IMR-90 (cell line): ENCODE data around the gene NT5C. TPM values are rescaled to one million over a fixed set of nuclear protein-coding genes. Genes with fewer than 3 reads are reported as not detected.

Experiments
- ATAC-seq: fragments of 200-7000 bp; cut with Tn5 transposase; 2 replicates; pipeline ENCODE4 v1.9.1; 2020; ENCODE audit warnings: low read depth, mild to moderate bottlenecking, moderate library complexity
- BruUV-seq: library from RNA; stranded (reverse); fragments of 400-500 nt; replicated peaks from 2 replicates; lab custom pipeline; 2021; lab: Mats Ljungman, UMichigan
- CTCF ChIA-PET: fragments of 300-600 bp; formaldehyde crosslinking; extraction: SDS; loops from one replicate; lab custom pipeline; 2021; ENCODE audit warnings: antibody characterized with exemption; lab: Yijun Ruan, JAX
- POLR2A ChIA-PET: fragments of 300-600 bp; sonication (Branson Sonifier 250); formaldehyde crosslinking; loops from one replicate; lab custom pipeline; 2022; ENCODE audit warnings: antibody characterized with exemption; ENCODE audit not compliant: unreplicated experiment; lab: Charles Lee
- DNase-seq: peaks from one replicate; pipeline ENCODE4 v3.0.0; 2013
- H2AFZ ChIP-seq: replicated peaks from 2 replicates; pipeline ENCODE3; 2013; ENCODE audit warnings: low read length, mild to moderate bottlenecking; ENCODE audit not compliant: poor library complexity
- H2AK5ac ChIP-seq: 2 replicates; pipeline ENCODE4 v1.6.1; 2013; ENCODE audit warnings: low read depth, low read length, inconsistent platforms
- H2AK9ac ChIP-seq: replicated peaks from 2 replicates; pipeline ENCODE3; 2013; ENCODE audit warnings: mild to moderate bottlenecking, low read depth, low read length, moderate library complexity; ENCODE audit not compliant: poor library complexity
- H2BK120ac ChIP-seq: 2 replicates; pipeline ENCODE4 v1.6.1; 2013; ENCODE audit warnings: low read depth, low read length, inconsistent platforms
- H2BK15ac ChIP-seq: 3 replicates; pipeline ENCODE4 v1.6.1; 2013; ENCODE audit warnings: low read depth, low read length, inconsistent platforms
- H2BK20ac ChIP-seq: 2 replicates; pipeline ENCODE4 v1.6.1; 2013; ENCODE audit warnings: low read depth, mild to moderate bottlenecking, inconsistent platforms, low read length, moderate library complexity
- H2BK5ac ChIP-seq: 2 replicates; pipeline ENCODE4 v1.6.1; 2013; ENCODE audit warnings: mild to moderate bottlenecking, low read depth, low read length, inconsistent platforms; ENCODE audit not compliant: poor library complexity, severe bottlenecking
- H3K14ac ChIP-seq: replicated peaks from 2 replicates; pipeline ENCODE4 v1.6.1; 2013; ENCODE audit warnings: low read depth, low read length, inconsistent platforms
- H3K18ac ChIP-seq: 2 replicates; pipeline ENCODE4 v1.6.1; 2013; ENCODE audit warnings: low read depth, low read length, control low read depth
- H3K23ac ChIP-seq: 2 replicates; pipeline ENCODE4 v1.6.1; 2013; ENCODE audit warnings: low read depth, low read length, inconsistent platforms
- H3K27ac ChIP-seq: 2 replicates; pipeline ENCODE4 v1.5.1; 2013; ENCODE audit warnings: mild to moderate bottlenecking, control low read depth, low read length; ENCODE audit not compliant: insufficient read depth
- H3K27me3 ChIP-seq: 2 replicates; pipeline ENCODE4 v1.6.1; 2013; ENCODE audit warnings: low read length; ENCODE audit not compliant: control insufficient read depth, insufficient read depth
- H3K36me3 ChIP-seq: 2 replicates; pipeline ENCODE4 v1.6.1; 2013; ENCODE audit warnings: low read length, mixed read lengths; ENCODE audit not compliant: control insufficient read depth, insufficient read depth
- H3K4ac ChIP-seq: 2 replicates; pipeline ENCODE4 v1.6.1; 2013; ENCODE audit warnings: low read depth, low read length, inconsistent platforms
- H3K4me1 ChIP-seq: 2 replicates; pipeline ENCODE4 v1.6.1; 2013; ENCODE audit warnings: low read length, mixed read lengths; ENCODE audit not compliant: control insufficient read depth, insufficient read depth
- H3K4me2 ChIP-seq: 2 replicates; pipeline ENCODE4 v1.6.1; 2013; ENCODE audit warnings: low read depth, mild to moderate bottlenecking, control low read depth, low read length, moderate library complexity
- H3K4me3 ChIP-seq: 2 replicates; pipeline ENCODE4 v1.5.1; 2013; ENCODE audit warnings: low read depth, mild to moderate bottlenecking, control low read depth, low read length, moderate library complexity; ENCODE audit not compliant: insufficient read depth
- H3K56ac ChIP-seq: 2 replicates; pipeline ENCODE4 v1.6.1; 2013; ENCODE audit warnings: low read length, inconsistent platforms; ENCODE audit not compliant: insufficient read depth; ENCODE audit errors: extremely low read depth
- H3K79me1 ChIP-seq, 2 experiments: 2 replicates each; pipeline ENCODE4 v1.6.1; 2013; ENCODE audit warnings: low read length in 2 of 2, inconsistent platforms in 1 of 2, low read depth in 1 of 2
- H3K9ac ChIP-seq: 2 replicates; pipeline ENCODE4 v1.6.1; 2013; ENCODE audit warnings: low read depth, low read length, control low read depth
- H3K9me1 ChIP-seq: 2 replicates; pipeline ENCODE4 v1.6.1; 2013; ENCODE audit warnings: low read length, inconsistent platforms; ENCODE audit not compliant: insufficient read depth
- H3K9me3 ChIP-seq: 2 replicates; pipeline ENCODE4 v1.6.1; 2013; ENCODE audit warnings: low read length; ENCODE audit not compliant: control insufficient read depth, insufficient read depth
- H4K20me1 ChIP-seq: 2 replicates; pipeline ENCODE4 v1.6.1; 2013; ENCODE audit warnings: low read length, inconsistent platforms; ENCODE audit not compliant: insufficient read depth
- H4K5ac ChIP-seq: 2 replicates; pipeline ENCODE4 v1.6.1; 2013; ENCODE audit warnings: mild to moderate bottlenecking, low read depth, low read length, control low read depth
- H4K8ac ChIP-seq, 2 experiments: 2 replicates each; pipeline ENCODE4 v1.6.1; 2013; ENCODE audit warnings: low read depth in 2 of 2, low read length in 2 of 2, control low read depth in 1 of 2, inconsistent platforms in 1 of 2
- H4K91ac ChIP-seq: 2 replicates; pipeline ENCODE4 v1.6.1; 2013; ENCODE audit warnings: low read depth, low read length, inconsistent platforms; ENCODE audit not compliant: insufficient read depth
- BHLHE40 ChIP-seq: fragments of 150-350 bp; IDR thresholded peaks from 2 replicates; pipeline ENCODE4 v1.6.1; 2016; ENCODE audit warnings: mild to moderate bottlenecking, low read depth, low read length
- CEBPB ChIP-seq: IDR thresholded peaks from 2 replicates; pipeline ENCODE4 v1.6.1; 2012; ENCODE audit warnings: low read depth, low read length, improper control_type of control experiment
- CHD1 ChIP-seq: IDR thresholded peaks from 2 replicates; pipeline ENCODE4 v1.6.1; 2012; ENCODE audit warnings: low read depth, low read length, improper control_type of control experiment
- CTCF ChIP-seq: conservative IDR thresholded peaks from 2 replicates; pipeline ENCODE4 v1.5.1; 2012; ENCODE audit warnings: mild to moderate bottlenecking, low read depth, low read length, improper control_type of control experiment
- MAZ ChIP-seq: IDR thresholded peaks from 2 replicates; pipeline ENCODE4 v1.6.1; 2012; ENCODE audit warnings: low read depth, mild to moderate bottlenecking, low read length, improper control_type of control experiment, moderate library complexity, borderline replicate concordance
- MXI1 ChIP-seq: IDR thresholded peaks from 2 replicates; pipeline ENCODE4 v1.6.1; 2012; ENCODE audit warnings: low read depth, mild to moderate bottlenecking, low read length, moderate library complexity, borderline replicate concordance
- NFE2L2 ChIP-seq: fragments of 150-350 bp; IDR thresholded peaks from 2 replicates; pipeline ENCODE4 v1.6.1; 2016; ENCODE audit warnings: low read depth, mild to moderate bottlenecking, low read length
- POLR2A ChIP-seq: IDR thresholded peaks from 2 replicates; pipeline ENCODE4 v1.6.1; 2012; ENCODE audit warnings: mild to moderate bottlenecking, low read depth, low read length
- RAD21 ChIP-seq: IDR thresholded peaks from 2 replicates; pipeline ENCODE4 v1.6.1; 2012; ENCODE audit warnings: low read length, improper control_type of control experiment
- RCOR1 ChIP-seq: IDR thresholded peaks from 2 replicates; pipeline ENCODE4 v1.6.1; 2012; ENCODE audit warnings: mild to moderate bottlenecking, low read length, improper control_type of control experiment; ENCODE audit not compliant: insufficient replicate concordance
- RFX5 ChIP-seq: IDR thresholded peaks from 2 replicates; pipeline ENCODE4 v1.8.0; 2012; ENCODE audit warnings: low read depth, mild to moderate bottlenecking, low read length, moderate library complexity
- SMC3 ChIP-seq: fragments of 150-350 bp; IDR thresholded peaks from 2 replicates; pipeline ENCODE4 v1.6.1; 2016; ENCODE audit warnings: low read depth, mild to moderate bottlenecking, antibody characterized with exemption, low read length, moderate library complexity
- WGBS, 2 experiments: methylation state at CpG; one replicate each; pipeline versions ENCODE4 v1.1.5 to v1.1.7; 2013; ENCODE audit warnings: missing lambda C conversion rate in 2 of 2; ENCODE audit not compliant: insufficient read length in 1 of 2; ENCODE audit errors: extremely low coverage in 2 of 2; 5-methylcytosine and 5-hydroxymethylcytosine counted together
- dilution Hi-C: fragments of 300-500 bp; cut with HindIII; formaldehyde crosslinking; loops from one replicate; pipeline ENCODE4 v1.14.3; 2018; ENCODE audit warnings: low sequenced_read_pairs; ENCODE audit not compliant: unreplicated experiment
- in situ Hi-C: fragments of 300-500 bp; cut with MboI; formaldehyde crosslinking; loops from 3 replicates; pipeline ENCODE4 v1.14.3; 2019; ENCODE audit warnings: low sequenced_read_pairs, inconsistent platforms, mixed read lengths
- intact Hi-C: fragments of 100-400 bp; cut with micrococcal nuclease; formaldehyde crosslinking; loops from 2 replicates; pipeline ENCODE4 v1.10.0; 2022
- polyA plus RNA-seq, 3 experiments: library from polyadenylated mRNA; depleted of rRNA; stranded (reverse); fragments of >200 nt; gene quantifications; 2 replicates each; pipeline ENCODE4 v1.2.3, GENCODE V29; 2012; ENCODE audit warnings: low replicate concordance in 1 of 3
- total RNA-seq: library from RNA; depleted of rRNA; stranded (reverse); fragments of >200 nt; gene quantifications from 2 replicates; pipeline ENCODE4 v1.2.3, GENCODE V29; 2012
- TF ChIP-seq, protein P1 (sequence below): fragments of 150-350 bp; IDR thresholded peaks from 2 replicates; pipeline ENCODE4 v1.6.1; 2016; ENCODE audit warnings: low read depth, mild to moderate bottlenecking, low read length, moderate library complexity, borderline replicate concordance

NT5C gene
- total and polyA plus RNA-seq, 2 of the 4 experiments (the other 2 are of a cell fraction): 24.0 to 44.6 TPM

- Histone ChIP-seq H3K9ac (peak overlapping the region; percentile 60), H3K23ac (peak overlapping the region; percentile 79; the same call in 1 of the 2 replicates)
- TF ChIP-seq NFE2L2 (no peak), RFX5 (no peak), MXI1 (no peak), CHD1 (no peak), RAD21 (no peak), CTCF (no peak), RCOR1 (no peak), POLR2A (no peak), SMC3 (no peak), MAZ (no peak), BHLHE40 (no peak), CEBPB (no peak)
- TF ChIP-seq, protein P1, sequence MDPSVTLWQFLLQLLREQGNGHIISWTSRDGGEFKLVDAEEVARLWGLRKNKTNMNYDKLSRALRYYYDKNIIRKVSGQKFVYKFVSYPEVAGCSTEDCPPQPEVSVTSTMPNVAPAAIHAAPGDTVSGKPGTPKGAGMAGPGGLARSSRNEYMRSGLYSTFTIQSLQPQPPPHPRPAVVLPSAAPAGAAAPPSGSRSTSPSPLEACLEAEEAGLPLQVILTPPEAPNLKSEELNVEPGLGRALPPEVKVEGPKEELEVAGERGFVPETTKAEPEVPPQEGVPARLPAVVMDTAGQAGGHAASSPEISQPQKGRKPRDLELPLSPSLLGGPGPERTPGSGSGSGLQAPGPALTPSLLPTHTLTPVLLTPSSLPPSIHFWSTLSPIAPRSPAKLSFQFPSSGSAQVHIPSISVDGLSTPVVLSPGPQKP: no peak
Measured at GRCh38 chr17:75114552-75115314, 16.8 kb downstream of the NT5C start.

More at GRCh38 chr17:75114552-75115314, 16.8 kb downstream of the NT5C start:
- no peak overlapping the region; the same call in 1 of the 2 replicates for H2BK120ac ChIP-seq
- peak overlapping the region; percentile 59 for H2AK9ac ChIP-seq
- ChIA-PET CTCF (interaction anchor here (0.6 to 2.3 kb wide), 23 partner anchors 10 to 153 kb away, joined by 3 to 22 read pairs (median 4); partner anchors contain the start of genes GGA3, NT5C and NUP85), POLR2A (interaction anchor here (0.6 to 0.8 kb wide), 3 partner anchors 56 to 163 kb away, joined by 3 to 13 read pairs (median 3); no protein-coding TSS in a partner anchor)
- no peaks in the 10 kb centered on the region for H3K27me3 ChIP-seq
- peak overlapping the region; percentile 94 for H2AFZ ChIP-seq
- peaks cover 25 to 55% of the 10 kb centered on the region in 2 experiments for H3K79me1 ChIP-seq
- intact Hi-C loops (loop anchor here (1.0 to 5.0 kb wide), 3 partner anchors 52 to 127 kb away; partner anchors contain the start of gene CDR2L), in situ Hi-C loops (no loop called here), dilution Hi-C loops (no loop called here)
- peak overlapping the region; percentile 81 for H3K27ac ChIP-seq
- DNase-seq: no peak
- 0 out of 2 replicates have a peak, but pooled peaks cover 5% of the 10 kb centered on the region for H3K9me1 ChIP-seq
- H4K20me1 ChIP-seq: no peaks in the 10 kb centered on the region; the same call in 1 of the 2 replicates
- H3K4me1 ChIP-seq: peaks cover 6% of the 10 kb centered on the region; the same call in 1 of the 2 replicates
- H2BK15ac ChIP-seq: no peak overlapping the region
- peak overlapping the region; percentile 76 for H3K4ac ChIP-seq
- no peak for ATAC-seq
- BruUV-seq: no TSS peak
- no peak overlapping the region for H3K18ac ChIP-seq
- H3K4me2 ChIP-seq: peak overlapping the region; percentile 94
- H4K91ac ChIP-seq: no peak overlapping the region
- no peak overlapping the region for H2AK5ac ChIP-seq
- peaks cover 6% of the 10 kb centered on the region for H3K36me3 ChIP-seq
- H4K5ac ChIP-seq: peak overlapping the region; percentile 82; the same call in 1 of the 2 replicates
- H4K8ac ChIP-seq: peak overlapping the region; percentile 27 to 90; a peak in 2 of 4 replicates
- H3K56ac ChIP-seq: no peak overlapping the region
- H2BK5ac ChIP-seq: no peak overlapping the region
- no peak overlapping the region for H2BK20ac ChIP-seq
- peak overlapping the region; percentile 53; the same call in 1 of the 2 replicates for H3K14ac ChIP-seq
- peak overlapping the region; percentile 37 for H3K4me3 ChIP-seq
- no peaks in the 10 kb centered on the region for H3K9me3 ChIP-seq
- WGBS, 2 experiments: 97% methylated on average over 5 of the region's 19 CpGs; no CpG with 5 or more reads in 1 of the 2 experiments
